Superior temporal gyrus (tissue), 1 donor: ENCODE measurements around the gene DAZAP1.
"Not testable (repeated sequence)": the region's sequence is repeated elsewhere in the genome, so short reads cannot be mapped to it uniquely, and the experiment has no call there.

Experiments
- DNase-seq: peaks from one replicate; pipeline ENCODE4 v3.0.0-alpha.2; 2016; ENCODE audit errors: extremely low spot score

Gene DAZAP1

DNA sequence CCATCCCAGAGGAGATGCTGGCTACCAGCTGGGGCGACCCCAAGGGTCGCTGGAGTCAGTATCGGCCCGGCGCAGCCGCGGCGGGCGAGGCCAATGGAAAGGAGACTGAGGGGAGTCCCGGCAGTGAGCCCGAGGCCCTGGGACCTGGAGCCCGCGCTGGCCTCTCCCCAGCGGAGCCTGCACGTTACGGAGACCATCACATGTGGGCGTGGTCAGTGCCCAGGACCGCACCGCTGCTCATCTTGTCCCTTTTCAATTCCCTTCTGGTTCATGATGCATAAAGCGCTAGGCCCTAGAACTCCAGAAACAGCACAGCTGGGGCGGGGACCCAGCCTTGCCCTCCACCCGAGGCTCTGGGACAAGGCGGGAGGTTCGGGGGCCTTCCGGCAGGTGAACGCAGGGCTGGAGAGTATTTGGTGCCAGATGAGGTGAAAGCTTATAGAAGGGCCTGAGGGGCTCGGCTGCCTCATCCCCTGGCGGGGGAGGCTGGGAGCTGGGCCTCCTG is 63.7 kb downstream of the DAZAP1 start:
- no peak for DNase-seq

DNA sequence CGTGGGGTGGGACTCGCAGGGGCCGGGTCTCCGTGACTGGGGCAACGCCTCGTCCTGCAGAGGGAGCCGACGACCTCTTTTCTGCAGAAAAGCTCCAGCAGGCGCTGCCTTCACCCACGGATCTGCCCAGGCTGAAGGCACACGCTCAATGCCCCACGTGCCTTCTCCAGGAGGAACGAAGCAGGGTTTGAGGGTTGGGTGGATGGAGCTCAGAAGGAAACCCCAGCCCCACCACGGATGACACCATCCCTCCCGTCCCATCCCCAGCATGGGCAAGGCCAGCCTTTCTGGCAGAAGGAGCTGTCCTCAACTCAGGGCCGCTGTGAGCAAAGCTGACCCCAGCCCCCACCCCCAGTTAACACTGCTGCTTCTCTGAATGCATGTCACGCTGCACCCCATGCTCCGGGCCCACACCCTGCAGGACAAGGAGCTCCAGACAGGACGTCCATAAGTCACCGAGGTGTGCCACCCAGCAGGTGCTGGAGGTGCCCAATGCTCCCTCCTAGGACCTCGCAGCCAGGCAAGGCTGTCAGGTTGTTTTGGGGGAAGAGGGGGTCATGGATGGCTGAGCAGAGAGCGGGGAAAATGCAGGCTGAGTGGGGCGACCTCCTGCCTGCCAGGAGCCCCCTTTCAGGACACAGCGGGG is 64.3 kb downstream of the DAZAP1 start:
- DNase-seq: peak; percentile 56

DNA sequence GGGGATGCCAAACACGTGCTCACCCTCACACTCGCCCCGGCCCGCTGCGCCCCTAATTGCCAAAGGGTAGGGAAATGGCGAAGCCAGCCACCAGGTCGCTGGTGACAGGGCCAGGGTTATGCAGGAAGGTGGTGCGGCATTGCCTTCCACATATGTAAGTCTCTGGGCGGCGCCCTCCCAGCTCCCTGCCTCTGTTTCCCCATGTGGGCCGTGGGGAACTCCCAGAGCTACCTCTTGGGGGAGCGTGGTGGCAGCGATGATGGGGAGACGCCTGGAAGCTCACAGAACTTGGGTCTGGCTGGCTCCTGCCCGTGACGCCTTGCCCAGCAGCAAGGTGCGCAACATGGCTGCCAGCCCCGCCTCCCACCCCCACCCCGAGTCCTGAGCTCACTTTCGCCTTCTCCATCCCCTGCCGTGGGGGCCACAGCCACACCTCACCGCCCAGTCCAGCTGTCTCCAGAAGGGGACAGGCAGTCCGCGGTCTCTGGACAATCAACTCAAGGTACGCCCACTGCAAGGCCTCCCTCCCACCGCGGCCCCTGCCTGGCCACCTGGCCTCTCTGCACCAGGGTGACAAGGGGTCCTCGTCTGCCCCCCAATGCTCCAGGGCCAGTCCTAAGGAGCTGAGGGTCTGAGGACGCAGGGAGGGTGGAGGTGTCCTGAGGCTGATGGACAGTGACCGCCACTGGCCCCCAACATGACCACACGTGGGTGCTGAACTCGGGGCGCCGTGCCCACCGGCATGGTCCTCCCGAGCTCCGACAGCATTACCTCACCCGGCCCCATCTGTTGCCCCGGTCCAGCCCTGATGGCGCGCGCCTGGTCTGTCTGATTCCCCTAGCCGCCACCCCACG is 65.1 kb downstream of the DAZAP1 start:
- DNase-seq: peak; percentile 15

DNA sequence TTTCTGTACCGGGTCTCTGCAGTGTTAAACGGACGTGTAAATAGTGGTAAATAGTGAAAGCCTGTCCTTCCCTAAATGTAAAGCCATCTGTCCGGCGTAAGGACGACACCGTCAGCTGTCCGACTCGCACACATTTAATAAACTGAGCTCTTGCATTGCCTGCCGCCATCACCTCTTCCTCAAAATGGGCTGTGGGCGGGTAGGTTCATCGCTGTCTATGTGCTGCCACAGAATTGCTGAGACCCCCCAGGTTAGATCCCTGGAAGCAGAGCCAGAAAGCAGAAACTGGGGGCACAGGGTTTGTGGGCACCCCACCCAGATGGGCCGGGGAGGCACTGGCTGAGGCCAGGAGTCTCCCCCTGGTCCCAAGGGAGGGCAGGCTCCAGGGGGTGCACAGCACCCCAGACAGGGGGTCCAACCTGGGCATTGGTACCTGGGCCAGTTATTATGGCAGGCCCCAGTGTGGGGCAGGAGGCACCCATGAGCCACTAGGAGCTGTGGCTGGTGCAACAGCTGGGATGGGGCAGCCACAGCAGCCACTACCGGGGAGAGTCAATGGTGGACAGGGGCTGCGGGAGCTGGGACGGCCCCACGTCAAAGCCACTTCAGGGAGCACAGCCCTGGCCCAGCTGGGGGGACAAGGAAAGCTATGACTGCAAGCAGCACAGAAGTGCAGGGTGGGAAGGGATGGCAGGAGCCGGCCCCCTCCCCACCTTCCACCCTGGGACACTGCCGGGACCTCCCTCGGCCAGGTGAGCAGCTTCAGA is 65.9 kb downstream of the DAZAP1 start:
- DNase-seq: no peak

DNA sequence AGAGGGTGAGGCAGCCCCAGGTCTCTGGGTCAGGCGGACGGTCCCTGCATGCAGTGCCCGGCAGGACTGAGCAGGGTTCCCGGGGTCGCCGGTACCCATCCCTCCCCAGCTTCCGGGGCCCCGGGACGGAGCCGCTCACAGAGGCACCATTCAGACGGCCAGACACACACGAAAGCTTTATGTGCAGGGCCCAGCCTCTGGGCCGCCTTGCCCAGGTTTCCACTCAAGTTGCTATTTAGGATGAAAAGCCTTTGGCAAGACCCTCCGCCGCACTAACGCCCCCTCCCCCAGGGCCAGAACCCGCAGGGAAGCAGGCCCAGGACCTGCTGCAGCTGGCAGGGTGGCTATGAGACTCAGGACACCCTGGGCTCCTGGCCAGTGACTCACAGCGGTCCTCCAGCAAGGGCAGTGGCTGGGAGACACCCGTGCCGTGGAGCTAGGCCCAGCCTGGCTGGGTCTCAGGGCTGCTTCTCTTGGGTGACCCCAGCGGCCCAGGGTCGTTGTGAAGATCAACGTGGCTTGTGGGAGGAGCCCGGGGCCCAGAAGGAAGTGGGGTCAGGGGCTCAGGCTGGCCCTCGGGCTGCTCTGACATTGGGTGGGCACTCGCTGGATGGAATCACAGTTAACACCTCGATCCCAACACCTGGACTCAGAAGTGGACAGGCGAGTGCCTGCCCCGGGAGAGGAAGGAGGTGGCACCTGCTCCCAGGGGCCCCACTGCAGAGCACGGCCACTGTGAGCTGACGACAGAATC is 66.8 kb downstream of the DAZAP1 start:
- DNase-seq: peak; percentile 26

DNA sequence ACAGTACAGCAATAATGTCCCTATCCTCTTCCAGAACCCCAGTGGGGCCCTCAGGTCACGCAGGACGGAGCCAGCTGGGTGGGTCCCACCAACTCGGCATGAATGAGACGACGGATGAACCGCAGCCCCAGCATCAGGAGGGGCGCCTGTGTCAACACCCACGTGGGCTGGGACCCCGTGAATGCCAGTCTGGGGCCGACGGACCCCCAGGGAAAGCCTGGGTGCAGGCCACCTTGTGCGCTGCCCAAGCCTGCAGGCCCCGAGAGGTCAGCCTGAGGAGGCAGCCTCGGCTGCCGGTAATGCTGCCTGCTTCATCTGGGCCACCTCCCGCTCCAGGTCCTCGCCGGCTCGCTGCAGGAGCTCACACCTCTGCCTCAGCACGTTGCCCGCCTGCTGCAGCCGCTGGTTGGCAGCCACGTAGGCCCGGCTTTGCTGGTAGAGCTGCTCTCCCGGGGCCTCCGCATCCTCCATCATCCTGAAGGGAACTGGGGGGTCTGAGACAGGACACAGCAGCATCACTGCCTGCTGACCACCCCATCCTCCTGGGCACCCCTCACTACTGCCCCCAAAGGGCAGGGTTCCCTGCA is 67.5 kb downstream of the DAZAP1 start:
- no peak for DNase-seq

DNA sequence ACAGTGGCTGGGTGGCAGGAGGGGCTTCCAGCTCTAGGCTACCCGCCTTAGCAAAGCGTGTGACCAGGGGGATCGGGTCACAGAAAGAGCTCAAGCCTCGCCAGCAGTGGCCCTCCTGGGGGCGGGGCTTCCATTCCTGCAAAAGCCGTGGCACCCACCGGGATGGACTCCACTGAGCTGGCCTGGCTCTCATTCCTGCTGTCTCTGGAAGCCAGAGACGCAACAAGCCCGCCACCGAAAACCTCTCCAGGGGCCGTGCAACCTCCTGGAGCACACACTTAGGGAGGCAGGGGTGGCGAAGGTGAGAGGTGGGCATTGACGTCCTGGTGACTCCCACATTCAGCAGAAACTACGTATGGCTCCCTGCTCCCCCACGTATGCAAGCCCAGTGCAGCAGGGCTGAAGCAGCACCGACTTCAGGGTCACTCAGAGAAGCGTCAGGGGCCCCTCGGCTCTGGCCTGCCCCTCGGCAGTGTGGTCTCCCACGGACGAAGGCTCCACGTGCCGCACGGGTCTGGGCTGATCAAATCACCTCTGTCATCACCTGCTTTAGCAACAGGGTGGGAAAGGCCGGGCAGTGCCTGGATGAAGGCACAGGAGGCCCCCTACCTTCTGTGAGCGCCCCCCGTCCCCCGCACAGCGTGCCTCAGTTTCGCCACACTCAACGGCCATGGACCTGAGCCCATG is 68.5 kb downstream of the DAZAP1 start:
- no peak for DNase-seq

DNA sequence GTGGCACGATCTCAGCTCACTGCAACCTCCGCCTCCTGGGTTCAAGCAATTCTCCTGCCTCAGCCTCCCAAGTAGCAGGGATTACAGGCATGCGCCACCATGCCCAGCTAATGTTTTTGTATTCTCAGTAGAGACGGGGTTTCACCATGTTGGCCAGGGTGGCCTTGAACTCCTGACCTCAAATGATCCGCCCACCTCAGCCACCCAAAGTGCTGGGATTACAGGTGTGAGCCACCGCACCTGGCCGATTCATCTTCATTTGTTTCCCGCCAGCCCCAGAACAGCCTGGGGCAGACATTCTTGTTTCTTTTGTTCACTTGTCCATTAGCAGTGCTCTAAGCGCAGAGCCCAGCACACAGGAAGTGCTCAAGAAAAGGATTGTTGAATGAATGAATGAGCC is 69.7 kb downstream of the DAZAP1 start:
- DNase-seq: not testable (repeated sequence)

DNA sequence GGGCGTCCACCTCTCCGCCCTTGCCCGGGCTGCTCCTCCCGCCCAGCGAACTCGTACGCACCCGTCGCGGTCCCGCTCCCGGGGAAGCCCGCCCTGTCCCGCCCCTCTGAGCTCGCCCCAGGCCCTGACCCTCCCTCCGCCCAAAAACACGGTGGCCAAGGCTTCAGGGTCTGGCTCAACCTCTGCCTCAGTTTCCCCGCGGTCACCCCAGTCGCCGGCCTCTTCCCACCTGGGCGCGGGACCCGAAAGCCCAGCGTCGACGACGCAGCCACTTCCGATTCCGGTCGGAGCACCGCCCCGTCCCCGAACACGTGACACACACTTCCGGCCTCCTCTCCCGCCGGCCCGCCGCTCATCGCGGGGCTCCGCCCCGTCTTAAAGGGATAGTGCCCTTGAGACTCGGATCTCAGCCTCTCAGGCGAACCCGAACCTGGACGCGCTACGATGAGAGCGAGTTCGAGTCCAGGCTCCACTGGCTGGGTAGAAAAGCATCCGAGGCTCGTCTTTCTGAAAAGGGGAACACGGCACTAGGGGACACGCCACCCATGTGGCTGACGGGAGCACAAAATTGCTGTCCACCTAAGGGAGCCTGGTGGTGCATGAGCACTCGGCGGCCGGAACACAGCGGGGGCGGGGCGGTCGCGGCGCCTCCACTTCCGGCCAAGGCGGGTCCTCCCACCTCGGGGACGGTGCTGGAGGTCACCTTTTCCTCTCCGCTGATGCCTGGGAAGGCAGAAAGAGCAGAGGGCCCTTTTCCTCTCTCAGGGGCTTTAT is 71.7 kb downstream of the DAZAP1 start, which contains the start of gene C19orf25:
Gene C19orf25, minus strand, starts transcription at position 282 of the 774 bp plus-strand sequence. CDS start 312 bp downstream, outside the sequence.
- peak; percentile 97 for DNase-seq

DNA sequence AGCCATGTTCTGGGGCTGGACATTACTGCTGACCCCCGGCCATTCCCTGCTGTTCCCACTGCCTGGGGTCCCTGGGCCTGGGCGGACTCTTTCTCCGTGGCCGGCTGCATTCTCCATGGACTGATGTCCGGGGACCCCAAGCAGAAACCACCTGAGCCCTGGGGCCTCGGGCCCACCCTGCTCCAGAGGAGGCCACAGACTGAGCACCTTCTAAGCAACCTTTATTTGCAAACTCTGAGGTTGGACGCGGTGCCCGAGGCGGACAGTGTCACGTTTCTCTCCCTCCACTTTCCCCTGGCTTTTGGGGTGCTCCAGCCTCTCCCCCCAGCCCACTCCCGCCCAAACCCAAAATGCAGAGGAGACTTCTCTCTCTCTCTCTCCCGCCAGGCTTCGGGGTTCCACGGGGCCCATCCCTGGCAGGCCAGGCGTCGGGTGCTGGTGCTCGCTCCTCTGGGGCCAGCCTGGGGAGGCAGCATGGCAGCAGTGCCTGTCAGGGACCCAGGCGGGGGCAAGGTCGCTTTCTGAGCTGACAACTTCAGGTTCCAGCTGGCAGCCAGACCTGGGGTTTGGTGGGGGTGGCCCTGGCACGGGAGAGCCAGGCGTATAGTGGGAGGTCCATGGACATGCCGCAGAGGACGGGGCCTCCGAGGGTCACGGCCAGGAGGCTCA is 74.0 kb downstream of the DAZAP1 start:
- no peak for DNase-seq

DNA sequence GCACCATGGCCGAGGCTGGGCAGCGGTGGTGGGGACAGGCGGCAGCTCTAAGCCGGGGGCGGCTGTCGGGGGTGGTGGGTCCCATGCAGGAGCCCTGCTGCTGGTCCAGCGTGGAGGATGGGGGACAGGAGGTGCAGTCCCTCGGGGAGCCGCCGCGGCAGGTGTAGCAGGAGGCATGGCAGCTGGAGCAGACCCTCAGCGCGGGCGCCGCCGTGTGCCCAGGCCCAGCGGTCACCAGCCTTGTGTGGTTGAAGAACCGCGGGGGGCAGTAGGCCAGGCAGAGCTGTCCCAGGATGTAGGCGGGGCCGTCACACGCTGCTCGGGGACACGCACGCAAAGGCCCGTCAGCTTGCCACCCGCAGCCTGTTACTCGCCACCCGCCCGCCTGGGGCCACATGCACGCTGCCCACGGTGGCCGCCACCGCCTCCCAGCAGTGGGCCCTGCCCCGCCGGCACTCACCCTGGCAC is 74.5 kb downstream of the DAZAP1 start:
- no peak for DNase-seq

DNA sequence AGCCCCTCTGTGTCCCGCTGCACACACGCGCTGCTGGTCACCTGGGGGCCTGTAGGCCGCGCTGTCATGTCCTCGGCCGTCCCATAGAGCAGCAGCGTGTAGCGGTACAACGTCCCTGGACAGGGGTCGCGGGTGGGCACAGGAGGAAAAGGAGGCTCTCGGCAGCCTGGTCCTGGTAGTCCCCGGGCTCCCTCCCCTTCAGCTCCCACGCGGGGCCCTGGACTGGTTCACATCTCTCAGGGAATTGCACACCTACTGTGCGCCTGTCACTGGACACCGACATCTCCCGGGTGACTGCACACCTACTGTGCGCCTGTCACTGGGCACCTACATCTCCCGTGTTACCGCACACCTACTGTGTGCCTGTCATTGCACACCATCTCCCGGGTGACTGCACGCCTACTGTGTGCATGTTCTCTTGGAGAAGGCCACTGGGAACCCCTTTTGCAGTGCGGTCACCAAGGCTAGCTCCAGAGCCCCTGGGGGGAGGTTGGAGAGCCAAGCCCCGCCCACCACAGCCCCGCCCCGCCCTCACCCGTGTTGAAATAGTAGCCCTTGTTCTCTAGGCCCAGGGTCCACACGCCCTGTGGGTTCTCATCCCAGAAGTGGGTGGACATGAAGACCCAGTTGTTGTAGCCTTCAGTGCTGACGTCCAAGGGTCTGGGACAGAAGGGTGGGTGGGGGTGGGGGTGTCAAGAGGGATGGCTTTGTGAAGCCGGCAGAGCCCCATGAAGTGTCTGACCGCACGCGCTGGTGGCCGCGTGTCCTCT is 75.2 kb downstream of the DAZAP1 start:
- DNase-seq: no peak

DNA sequence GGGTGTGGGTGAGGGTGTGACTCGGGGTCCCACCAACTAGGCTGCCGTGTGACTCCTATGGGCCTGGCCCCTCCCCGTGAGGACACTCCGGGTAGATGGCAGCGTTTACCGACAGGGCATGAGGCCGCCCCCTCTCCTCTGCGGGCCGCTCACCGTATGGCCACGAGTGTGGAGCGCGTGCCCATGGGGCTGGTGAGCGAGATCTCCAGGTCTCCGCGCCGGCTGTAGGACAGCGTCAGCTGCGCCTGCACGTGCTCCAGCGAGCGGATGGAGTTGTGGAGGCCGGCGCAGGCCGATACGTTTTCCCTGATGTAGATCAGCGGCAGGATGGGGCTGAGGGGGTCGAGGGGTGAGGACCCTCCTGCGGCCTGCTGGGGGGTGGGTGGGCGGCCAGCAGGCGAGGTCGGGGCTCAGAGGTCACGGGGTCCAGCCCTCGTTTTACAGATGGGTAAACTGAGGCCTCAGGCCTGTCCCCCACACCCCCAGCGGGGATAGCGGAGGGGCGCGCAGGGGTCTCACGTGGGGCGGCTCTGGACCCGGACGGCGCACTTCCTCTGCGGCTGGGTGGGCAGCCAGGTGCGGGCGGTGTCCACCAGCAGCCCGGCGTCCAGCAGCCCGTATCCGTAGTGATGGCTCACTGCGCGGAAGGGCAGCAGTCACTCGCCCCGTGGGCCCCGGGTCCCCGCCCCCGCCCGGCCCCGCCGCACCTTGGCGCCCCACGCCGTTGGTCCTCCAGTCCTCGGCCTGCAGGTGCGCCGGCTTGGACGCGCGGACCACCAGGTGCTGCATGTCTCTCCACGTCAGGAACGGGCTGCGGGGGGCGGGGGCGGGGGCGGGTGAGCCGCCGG is 76.0 kb downstream of the DAZAP1 start:
- DNase-seq: no peak

DNA sequence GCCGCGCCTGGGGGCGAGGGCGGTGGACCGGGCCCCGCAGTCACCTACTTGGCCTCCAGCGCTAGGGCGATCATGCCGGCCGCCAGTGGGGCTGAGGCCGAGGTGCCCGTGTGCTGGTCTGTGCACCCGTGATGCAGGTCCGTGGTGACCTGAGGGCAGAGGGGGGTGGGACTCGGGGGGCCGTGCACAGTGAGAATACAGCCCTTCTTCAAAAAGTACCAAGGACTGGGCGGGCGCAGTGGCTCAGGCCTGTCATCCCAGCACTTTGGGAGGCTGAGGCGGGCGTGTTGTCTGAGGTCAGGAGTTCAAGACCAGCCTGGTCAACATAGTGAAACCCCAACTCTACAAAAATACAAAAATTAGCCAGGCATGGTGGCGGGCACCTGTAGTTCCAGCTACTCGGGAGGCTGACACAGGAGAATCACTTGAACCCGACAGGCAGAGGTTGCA is 76.6 kb downstream of the DAZAP1 start:
- no peak for DNase-seq
